NCI-H82 treated with DMSO at 0.1 percent for 48 hours (cell line): ENCODE measurements around the gene EGR2.
A peak's percentile ranks its signal among the peaks of the same experiment; 100 is the strongest.

Experiments
- DNase-seq: peaks from one replicate; lab custom pipeline; 2025; ENCODE audit not compliant: unreplicated experiment; lab: John Stamatoyannopoulos, UW

EGR2 gene

GRCh38 chr10:62816331-62817120 lies at the start of gene EGR2:
Gene EGR2 (minus strand): TSS chr10:62816366. CDS start chr10:62816029, 337 bp downstream.
- DNase-seq, result peak; percentile 59

GRCh38 chr10:62862447-62862846 lies 46.3 kb upstream of the EGR2 start:
- no peak for DNase-seq

- no peak for DNase-seq
Measured at GRCh38 chr10:62861507-62861906, 45.3 kb upstream of the EGR2 start.

GRCh38 chr10:62860946-62861345 lies 44.8 kb upstream of the EGR2 start:
- DNase-seq, result no peak

- no peak for DNase-seq
Measured at GRCh38 chr10:62858364-62858763, 42.2 kb upstream of the EGR2 start.

- DNase-seq, result no peak
Measured at GRCh38 chr10:62856021-62856420, 39.9 kb upstream of the EGR2 start.

GRCh38 chr10:62853710-62854109 lies 37.5 kb upstream of the EGR2 start:
- DNase-seq, result no peak

- DNase-seq, result no peak
Measured at GRCh38 chr10:62852961-62853702, 37.0 kb upstream of the EGR2 start.

GRCh38 chr10:62851442-62851841 lies 35.3 kb upstream of the EGR2 start:
- DNase-seq, result no peak

- no peak for DNase-seq
Measured at GRCh38 chr10:62850646-62851045, 34.5 kb upstream of the EGR2 start.

GRCh38 chr10:62847433-62847832 lies 31.3 kb upstream of the EGR2 start:
- DNase-seq, result no peak

- no peak for DNase-seq
Measured at GRCh38 chr10:62844280-62845011, 28.3 kb upstream of the EGR2 start.

- DNase-seq, result no peak
Measured at GRCh38 chr10:62843600-62843999, 27.4 kb upstream of the EGR2 start.

- DNase-seq, result no peak
Measured at GRCh38 chr10:62842983-62843382, 26.8 kb upstream of the EGR2 start.

- no peak for DNase-seq
Measured at GRCh38 chr10:62839590-62839989, 23.4 kb upstream of the EGR2 start.

GRCh38 chr10:62831346-62831745 lies 15.2 kb upstream of the EGR2 start:
- no peak for DNase-seq

GRCh38 chr10:62830679-62831078 lies 14.5 kb upstream of the EGR2 start:
- no peak for DNase-seq

GRCh38 chr10:62829622-62830021 lies 13.5 kb upstream of the EGR2 start:
- no peak for DNase-seq

- no peak for DNase-seq
Measured at GRCh38 chr10:62826273-62826672, 10.1 kb upstream of the EGR2 start.

GRCh38 chr10:62820586-62820985 lies 4.4 kb upstream of the EGR2 start:
- DNase-seq, result no peak

GRCh38 chr10:62819141-62819920 lies 3.2 kb upstream of the EGR2 start:
- DNase-seq, result no peak
